GM12878 (cell line): Measurements from ENCODE around the gene SPTAN1. TPM values are rescaled to one million over a fixed set of nuclear protein-coding genes. Genes with fewer than 3 reads are reported as not detected.

Source experiments
- BCLAF1 ChIP-seq: fragments of 450-650 bp; IDR thresholded peaks from 2 replicates; pipeline ENCODE4 v1.6.1; 2017; ENCODE audit warnings: antibody characterized with exemption, mild to moderate bottlenecking, moderate library complexity
- EGR1 ChIP-seq, 2 experiments: IDR thresholded peaks; 1 replicate in 1 of 2; 2 replicates in 1 of 2; pipeline ENCODE4 v1.6.1; 2011 to 2012; ENCODE audit warnings: low read depth in 2 of 2, low read length in 2 of 2, borderline replicate concordance in 1 of 2, mild to moderate bottlenecking in 1 of 2, moderate library complexity in 1 of 2
- FOXM1 ChIP-seq: IDR thresholded peaks from 2 replicates; pipeline ENCODE4 v1.6.1; 2012; ENCODE audit warnings: low read depth, mild to moderate bottlenecking, inconsistent platforms, low read length, moderate library complexity
- IRF3 ChIP-seq: fragments of 450-650 bp; IDR thresholded peaks from 2 replicates; pipeline ENCODE4 v1.6.1; 2014; ENCODE audit warnings: mild to moderate bottlenecking
- MTA3 ChIP-seq: IDR thresholded peaks from 2 replicates; pipeline ENCODE4 v1.6.1; 2012; ENCODE audit warnings: low read length, inconsistent platforms, borderline replicate concordance
- POLR2AphosphoS5 ChIP-seq: IDR thresholded peaks from 2 replicates; pipeline ENCODE4 v1.6.1; 2011; ENCODE audit warnings: mild to moderate bottlenecking, low read length, inconsistent platforms
- RELA ChIP-seq: fragments of 450-650 bp; IDR thresholded peaks from 2 replicates; pipeline ENCODE4 v1.8.0; 2014; ENCODE audit warnings: borderline replicate concordance; ENCODE audit not compliant: partially characterized antibody
- STAT1 ChIP-seq: fragments of 450-650 bp; conservative IDR thresholded peaks from 2 replicates; pipeline ENCODE4 v1.6.1; 2014; ENCODE audit warnings: antibody characterized with exemption, mild to moderate bottlenecking
- polyA plus RNA-seq, 11 experiments: library from polyadenylated mRNA; depleted of rRNA in 4 of 11; unstranded in 6 of 11; stranded (reverse) in 5 of 11; fragments of >200 nt; fragmentation: Nextera tagmentation in 4 of 11; fragmentation: Illumina TruSeq in 1 of 11; extraction: Ambion mirVana in 4 of 11; extraction: Trizol in 1 of 11; gene quantifications; 1 replicate in 1 of 11; 2 replicates in 10 of 11; pipeline versions ENCODE4 v1.2.1 to v1.2.3, GENCODE V29; 2011 to 2016; ENCODE audit warnings: inconsistent platforms in 2 of 11, missing spikeins in 2 of 11, low read depth in 1 of 11
- small RNA-seq: library from RNA; depleted of rRNA; stranded (forward); fragments of <200 nt; gene quantifications from one replicate; pipeline ENCODE3, GENCODE V24; 2014
- total RNA-seq, 4 experiments: library from RNA; depleted of rRNA in 3 of 4; stranded (reverse); fragments of >200 nt in 3 of 4; fragmentation: Illumina TruSeq in 1 of 4; extraction: Trizol in 1 of 4; gene quantifications; 2 replicates each; pipeline versions ENCODE4 v1.2.1 to v1.2.3, GENCODE V29; 2013 to 2021

The SPTAN1 gene
- total and polyA plus RNA-seq, 10 of the 15 experiments (the other 5 are each of a cell fraction or from before 2014, with no cell fraction given): 18.7 to 156 (median 73.6) TPM

- TF ChIP-seq BCLAF1 (no peak), POLR2AphosphoS5 (no peak), RELA (no peak), FOXM1 (no peak), IRF3 (no peak), MTA3 (no peak), EGR1 (IDR thresholded peaks at IDR 0.05; ENCODE audit: borderline replicate concordance in 1 of 2, low read depth in 2 of 2, low read length in 2 of 2) (no peak), STAT1 (no peak)
Measured at GRCh38 chr9:128677794-128678193, 125.4 kb downstream of the SPTAN1 start (continued).

Small RNA genes lying within 50 kb of the gene (small RNA-seq; reads per million reads assigned to genes)
- not detected for gene RNU7-171P

Other genes starting within 250 kb of the SPTAN1 start
Only the 7 nearest of the 13 such genes appear.
- 0.87 and 0.96 TPM in 2 replicates for gene CERCAM, start 131.7 kb upstream of the SPTAN1 start, total RNA-seq (2014; rRNA removed)
- 0.31 and 0.46 TPM in 2 replicates for gene CERCAM, start 131.7 kb upstream of the SPTAN1 start, total RNA-seq (2014; rRNA removed; fragmentation: Illumina TruSeq; extraction: Trizol)
- gene CERCAM, start 131.7 kb upstream of the SPTAN1 start, total RNA-seq (2021): 1.2 TPM in 2 replicates
- gene CERCAM, start 131.7 kb upstream of the SPTAN1 start, polyA plus RNA-seq (2011; rRNA removed): 3.2 and 6.7 TPM in 2 replicates
- 0.13 and 0.34 TPM in 2 replicates for gene CERCAM, start 131.7 kb upstream of the SPTAN1 start, polyA plus RNA-seq (2014; fragmentation: Illumina TruSeq; extraction: Trizol)
- gene CERCAM, start 131.7 kb upstream of the SPTAN1 start, polyA plus RNA-seq (2014; fragmentation: Nextera tagmentation; extraction: Ambion mirVana): under 1 TPM; 0.05 TPM
- gene CERCAM, start 131.7 kb upstream of the SPTAN1 start, polyA plus RNA-seq (2014; rRNA removed): 1.1 and 1.5 TPM in 2 replicates
- 1 to 10 TPM in 1 of 2 experiments, under 1 TPM in 1; 0.45 to 1.1 TPM for gene CERCAM, start 131.7 kb upstream of the SPTAN1 start, polyA plus RNA-seq (2016; fragmentation: Nextera tagmentation; extraction: Ambion mirVana)
- 36.7 and 38.4 TPM in 2 replicates for gene ODF2, start 96.6 kb upstream of the SPTAN1 start, total RNA-seq (2014; rRNA removed)
- 36.2 and 38.6 TPM in 2 replicates for gene ODF2, start 96.6 kb upstream of the SPTAN1 start, total RNA-seq (2014; rRNA removed; fragmentation: Illumina TruSeq; extraction: Trizol)
- 38.4 and 42.3 TPM in 2 replicates for gene ODF2, start 96.6 kb upstream of the SPTAN1 start, total RNA-seq (2021)
- gene ODF2, start 96.6 kb upstream of the SPTAN1 start, polyA plus RNA-seq (2011; rRNA removed): 14.4 and 22.0 TPM in 2 replicates
- 40.6 and 46.0 TPM in 2 replicates for gene ODF2, start 96.6 kb upstream of the SPTAN1 start, polyA plus RNA-seq (2014; fragmentation: Illumina TruSeq; extraction: Trizol)
- gene ODF2, start 96.6 kb upstream of the SPTAN1 start, polyA plus RNA-seq (2014; fragmentation: Nextera tagmentation; extraction: Ambion mirVana): 10 to 100 TPM in 1 of 2 experiments, 1 to 10 TPM in 1; 8.7 to 14.3 TPM
- gene ODF2, start 96.6 kb upstream of the SPTAN1 start, polyA plus RNA-seq (2014; rRNA removed): 26.2 and 29.2 TPM in 2 replicates
- 10 to 100 TPM; 55.6 to 65.1 TPM for gene ODF2, start 96.6 kb upstream of the SPTAN1 start, polyA plus RNA-seq (2016; fragmentation: Nextera tagmentation; extraction: Ambion mirVana)
- 37.7 and 40.1 TPM in 2 replicates for gene GLE1, start 47.9 kb upstream of the SPTAN1 start, total RNA-seq (2014; rRNA removed)
- 35.7 and 37.7 TPM in 2 replicates for gene GLE1, start 47.9 kb upstream of the SPTAN1 start, total RNA-seq (2014; rRNA removed; fragmentation: Illumina TruSeq; extraction: Trizol)
- 36.9 and 37.2 TPM in 2 replicates for gene GLE1, start 47.9 kb upstream of the SPTAN1 start, total RNA-seq (2021)
- 52.0 and 63.5 TPM in 2 replicates for gene GLE1, start 47.9 kb upstream of the SPTAN1 start, polyA plus RNA-seq (2011; rRNA removed)
- 38.4 and 38.5 TPM in 2 replicates for gene GLE1, start 47.9 kb upstream of the SPTAN1 start, polyA plus RNA-seq (2014; fragmentation: Illumina TruSeq; extraction: Trizol)
- 10 to 100 TPM; 17.4 to 18.6 TPM for gene GLE1, start 47.9 kb upstream of the SPTAN1 start, polyA plus RNA-seq (2014; fragmentation: Nextera tagmentation; extraction: Ambion mirVana)
- gene GLE1, start 47.9 kb upstream of the SPTAN1 start, polyA plus RNA-seq (2014; rRNA removed): 26.8 and 30.3 TPM in 2 replicates
- 10 to 100 TPM; 49.0 to 49.1 TPM for gene GLE1, start 47.9 kb upstream of the SPTAN1 start, polyA plus RNA-seq (2016; fragmentation: Nextera tagmentation; extraction: Ambion mirVana)
- gene DYNC2I2, start 104.3 kb downstream of the SPTAN1 start, total RNA-seq (2014; rRNA removed): 91.1 and 109 TPM in 2 replicates
- 18.4 and 19.7 TPM in 2 replicates for gene DYNC2I2, start 104.3 kb downstream of the SPTAN1 start, total RNA-seq (2014; rRNA removed; fragmentation: Illumina TruSeq; extraction: Trizol)
- gene DYNC2I2, start 104.3 kb downstream of the SPTAN1 start, total RNA-seq (2021): 61.0 and 64.7 TPM in 2 replicates
- 15.4 and 31.2 TPM in 2 replicates for gene DYNC2I2, start 104.3 kb downstream of the SPTAN1 start, polyA plus RNA-seq (2011; rRNA removed)
- gene DYNC2I2, start 104.3 kb downstream of the SPTAN1 start, polyA plus RNA-seq (2014; fragmentation: Illumina TruSeq; extraction: Trizol): 2.4 and 11.1 TPM in 2 replicates
- gene DYNC2I2, start 104.3 kb downstream of the SPTAN1 start, polyA plus RNA-seq (2014; fragmentation: Nextera tagmentation; extraction: Ambion mirVana): 1 to 10 TPM in 1 of 2 experiments, under 1 TPM in 1; 0.89 to 2.3 TPM
- 84.1 and 95.5 TPM in 2 replicates for gene DYNC2I2, start 104.3 kb downstream of the SPTAN1 start, polyA plus RNA-seq (2014; rRNA removed)
- gene DYNC2I2, start 104.3 kb downstream of the SPTAN1 start, polyA plus RNA-seq (2016; fragmentation: Nextera tagmentation; extraction: Ambion mirVana): 100 to 1,000 TPM in 1 of 2 experiments, 10 to 100 TPM in 1; 88.0 to 118 TPM
- 345 and 493 TPM in 2 replicates for gene SET, start 136.6 kb downstream of the SPTAN1 start, total RNA-seq (2014; rRNA removed)
- gene SET, start 136.6 kb downstream of the SPTAN1 start, total RNA-seq (2014; rRNA removed; fragmentation: Illumina TruSeq; extraction: Trizol): 676 and 706 TPM in 2 replicates
- 503 and 533 TPM in 2 replicates for gene SET, start 136.6 kb downstream of the SPTAN1 start, total RNA-seq (2021)
- 305 and 466 TPM in 2 replicates for gene SET, start 136.6 kb downstream of the SPTAN1 start, polyA plus RNA-seq (2011; rRNA removed)
- 597 and 873 TPM in 2 replicates for gene SET, start 136.6 kb downstream of the SPTAN1 start, polyA plus RNA-seq (2014; fragmentation: Illumina TruSeq; extraction: Trizol)
- 100 to 1,000 TPM; 314 to 450 TPM for gene SET, start 136.6 kb downstream of the SPTAN1 start, polyA plus RNA-seq (2014; fragmentation: Nextera tagmentation; extraction: Ambion mirVana)
- gene SET, start 136.6 kb downstream of the SPTAN1 start, polyA plus RNA-seq (2014; rRNA removed): 274 and 284 TPM in 2 replicates
- 100 to 1,000 TPM; 440 to 466 TPM for gene SET, start 136.6 kb downstream of the SPTAN1 start, polyA plus RNA-seq (2016; fragmentation: Nextera tagmentation; extraction: Ambion mirVana)
- 5.1 and 6.3 TPM in 2 replicates for gene PKN3, start 149.9 kb downstream of the SPTAN1 start, total RNA-seq (2014; rRNA removed)
- 3.3 and 3.9 TPM in 2 replicates for gene PKN3, start 149.9 kb downstream of the SPTAN1 start, total RNA-seq (2014; rRNA removed; fragmentation: Illumina TruSeq; extraction: Trizol)
- 7.6 and 8.2 TPM in 2 replicates for gene PKN3, start 149.9 kb downstream of the SPTAN1 start, total RNA-seq (2021)
- 2.5 and 3.6 TPM in 2 replicates for gene PKN3, start 149.9 kb downstream of the SPTAN1 start, polyA plus RNA-seq (2011; rRNA removed)
- 2.1 and 3.1 TPM in 2 replicates for gene PKN3, start 149.9 kb downstream of the SPTAN1 start, polyA plus RNA-seq (2014; fragmentation: Illumina TruSeq; extraction: Trizol)
- under 1 TPM; 0.35 to 0.47 TPM for gene PKN3, start 149.9 kb downstream of the SPTAN1 start, polyA plus RNA-seq (2014; fragmentation: Nextera tagmentation; extraction: Ambion mirVana)
- gene PKN3, start 149.9 kb downstream of the SPTAN1 start, polyA plus RNA-seq (2014; rRNA removed): 11.0 and 11.7 TPM in 2 replicates
- 1 to 10 TPM; 1.5 to 2.1 TPM for gene PKN3, start 149.9 kb downstream of the SPTAN1 start, polyA plus RNA-seq (2016; fragmentation: Nextera tagmentation; extraction: Ambion mirVana)
- gene ZDHHC12, start 171.5 kb downstream of the SPTAN1 start, total RNA-seq (2014; rRNA removed): 99.0 and 112 TPM in 2 replicates
- gene ZDHHC12, start 171.5 kb downstream of the SPTAN1 start, total RNA-seq (2014; rRNA removed; fragmentation: Illumina TruSeq; extraction: Trizol): 20.5 and 24.8 TPM in 2 replicates
- gene ZDHHC12, start 171.5 kb downstream of the SPTAN1 start, total RNA-seq (2021): 67.2 and 75.1 TPM in 2 replicates
- 8.3 and 23.7 TPM in 2 replicates for gene ZDHHC12, start 171.5 kb downstream of the SPTAN1 start, polyA plus RNA-seq (2011; rRNA removed)
- gene ZDHHC12, start 171.5 kb downstream of the SPTAN1 start, polyA plus RNA-seq (2014; fragmentation: Illumina TruSeq; extraction: Trizol): 1.5 and 13.9 TPM in 2 replicates
- 1 to 10 TPM in 1 of 2 experiments, under 1 TPM in 1; 0.95 to 9.9 TPM for gene ZDHHC12, start 171.5 kb downstream of the SPTAN1 start, polyA plus RNA-seq (2014; fragmentation: Nextera tagmentation; extraction: Ambion mirVana)
- gene ZDHHC12, start 171.5 kb downstream of the SPTAN1 start, polyA plus RNA-seq (2014; rRNA removed): 106 and 139 TPM in 2 replicates
- gene ZDHHC12, start 171.5 kb downstream of the SPTAN1 start, polyA plus RNA-seq (2016; fragmentation: Nextera tagmentation; extraction: Ambion mirVana): 100 to 1,000 TPM; 129 to 146 TPM